Nephron (organoid): ENCODE data around the gene ARHGAP26.

Experiments
- H3K27ac Mint-ChIP-seq, 3 experiments: 2 replicates each; pipeline ENCODE4 v1.8.0; 2020; ENCODE audit warnings: mixed read lengths in 3 of 3, mild to moderate bottlenecking in 2 of 3, moderate library complexity in 1 of 3
- H3K27me3 Mint-ChIP-seq: 2 replicates; pipeline ENCODE4 v1.8.0; 2021; ENCODE audit warnings: low read depth, mild to moderate bottlenecking, moderate library complexity, mixed read lengths
- H3K36me3 Mint-ChIP-seq: 2 replicates; pipeline ENCODE4 v1.8.0; 2020; ENCODE audit warnings: low read depth, mixed read lengths
- H3K4me1 Mint-ChIP-seq: 2 replicates; pipeline ENCODE4 v1.8.0; 2020; ENCODE audit warnings: mixed read lengths
- H3K4me3 Mint-ChIP-seq, 3 experiments: 2 replicates each; pipeline ENCODE4 v1.8.0; 2020; ENCODE audit warnings: mild to moderate bottlenecking in 3 of 3, mixed read lengths in 3 of 3, moderate library complexity in 2 of 3
- H3K9me3 Mint-ChIP-seq: 2 replicates; pipeline ENCODE4 v1.8.0; 2020; ENCODE audit warnings: mixed read lengths
- TF ChIP-seq, protein P1 (sequence below), 3 experiments: fragments of 200-600 bp; sonication (generic); IDR thresholded peaks; one replicate each; pipeline ENCODE4 v1.5.0; 2021; ENCODE audit warnings: antibody characterized with exemption in 3 of 3; ENCODE audit not compliant: unreplicated experiment in 3 of 3

The ARHGAP26 gene

DNA sequence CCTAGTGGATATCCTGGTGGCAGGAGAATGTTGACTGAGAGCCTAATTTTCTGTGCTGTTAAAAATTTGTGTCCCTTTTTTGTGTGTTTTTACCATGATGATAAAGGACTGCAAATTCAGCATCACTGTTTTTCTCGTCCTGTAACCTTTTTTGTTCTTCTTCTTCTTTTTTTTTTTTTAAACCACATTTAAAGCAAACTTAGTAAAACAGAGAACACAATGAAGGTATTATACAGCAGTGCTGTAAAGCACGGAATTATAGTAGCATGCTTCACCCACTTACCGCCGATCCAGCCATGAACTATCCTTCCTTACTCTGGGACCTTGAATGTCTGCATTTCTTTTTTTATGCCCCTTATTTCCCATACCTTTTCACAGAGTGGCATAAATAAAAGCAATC is 280.0 kb downstream of the ARHGAP26 start:
- TF ChIP-seq, protein P1, sequence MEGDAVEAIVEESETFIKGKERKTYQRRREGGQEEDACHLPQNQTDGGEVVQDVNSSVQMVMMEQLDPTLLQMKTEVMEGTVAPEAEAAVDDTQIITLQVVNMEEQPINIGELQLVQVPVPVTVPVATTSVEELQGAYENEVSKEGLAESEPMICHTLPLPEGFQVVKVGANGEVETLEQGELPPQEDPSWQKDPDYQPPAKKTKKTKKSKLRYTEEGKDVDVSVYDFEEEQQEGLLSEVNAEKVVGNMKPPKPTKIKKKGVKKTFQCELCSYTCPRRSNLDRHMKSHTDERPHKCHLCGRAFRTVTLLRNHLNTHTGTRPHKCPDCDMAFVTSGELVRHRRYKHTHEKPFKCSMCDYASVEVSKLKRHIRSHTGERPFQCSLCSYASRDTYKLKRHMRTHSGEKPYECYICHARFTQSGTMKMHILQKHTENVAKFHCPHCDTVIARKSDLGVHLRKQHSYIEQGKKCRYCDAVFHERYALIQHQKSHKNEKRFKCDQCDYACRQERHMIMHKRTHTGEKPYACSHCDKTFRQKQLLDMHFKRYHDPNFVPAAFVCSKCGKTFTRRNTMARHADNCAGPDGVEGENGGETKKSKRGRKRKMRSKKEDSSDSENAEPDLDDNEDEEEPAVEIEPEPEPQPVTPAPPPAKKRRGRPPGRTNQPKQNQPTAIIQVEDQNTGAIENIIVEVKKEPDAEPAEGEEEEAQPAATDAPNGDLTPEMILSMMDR (IDR thresholded peaks at IDR 0.05; ENCODE audit: unreplicated experiment in 3 of 3) = no peak
- Mint-ChIP-seq H3K27ac (no peak overlapping the region), H3K4me1 (peaks cover 43% of the 10 kb centered on the region), H3K36me3 (peaks cover 3% of the 10 kb centered on the region), H3K9me3 (no peaks in the 10 kb centered on the region), H3K27me3 (no peaks in the 10 kb centered on the region), H3K4me3 (no peak overlapping the region)

DNA sequence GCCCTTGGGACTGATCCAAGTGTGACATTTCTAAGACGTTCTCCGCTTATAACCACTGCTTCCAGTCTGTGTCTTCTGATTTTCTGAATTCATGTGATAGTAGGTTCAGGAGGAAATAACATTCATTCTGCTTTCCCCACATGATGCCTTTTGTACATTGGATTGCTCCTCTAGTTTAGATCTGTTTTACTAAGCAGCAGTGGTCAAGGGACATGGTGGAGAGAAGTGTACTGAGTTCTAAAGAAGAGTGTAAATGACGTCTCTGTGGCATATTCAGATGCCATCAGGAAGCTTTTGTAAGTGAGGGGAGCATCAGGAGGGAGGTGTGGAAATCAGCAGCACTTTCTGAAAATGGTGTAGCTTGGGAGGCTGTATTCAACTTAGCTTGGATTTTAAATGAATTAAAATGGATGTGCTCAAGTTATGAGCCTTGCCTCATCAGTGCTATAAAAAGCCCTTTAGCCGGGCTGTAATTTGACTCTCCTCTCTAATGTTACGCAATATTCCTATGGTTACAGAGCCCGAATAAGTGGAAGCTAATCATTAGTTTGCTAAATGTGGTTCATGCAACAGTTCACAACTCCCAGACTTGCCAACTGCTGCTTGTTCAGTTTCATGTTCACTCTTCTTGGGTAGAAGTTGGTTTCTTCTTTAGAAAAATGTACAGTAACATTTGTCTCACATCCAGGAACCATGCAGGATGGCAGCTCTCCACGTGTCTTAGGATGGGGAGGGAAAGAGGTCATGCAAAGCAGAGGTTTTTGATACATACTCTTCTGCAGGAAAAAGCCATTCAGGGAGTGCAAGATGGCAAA is 281.3 kb downstream of the ARHGAP26 start:
- Mint-ChIP-seq H3K27me3 (no peaks in the 10 kb centered on the region), H3K9me3 (no peaks in the 10 kb centered on the region), H3K27ac (peak overlapping the region; percentile 63 to 86 (median 83)), H3K4me1 (peaks cover 51% of the 10 kb centered on the region), H3K4me3 (peak overlapping the region in 1 of 3 experiments; percentile 35), H3K36me3 (peaks cover 3% of the 10 kb centered on the region)
- TF ChIP-seq, protein P1 (IDR thresholded peaks at IDR 0.05; ENCODE audit: unreplicated experiment in 3 of 3) = no peak

DNA sequence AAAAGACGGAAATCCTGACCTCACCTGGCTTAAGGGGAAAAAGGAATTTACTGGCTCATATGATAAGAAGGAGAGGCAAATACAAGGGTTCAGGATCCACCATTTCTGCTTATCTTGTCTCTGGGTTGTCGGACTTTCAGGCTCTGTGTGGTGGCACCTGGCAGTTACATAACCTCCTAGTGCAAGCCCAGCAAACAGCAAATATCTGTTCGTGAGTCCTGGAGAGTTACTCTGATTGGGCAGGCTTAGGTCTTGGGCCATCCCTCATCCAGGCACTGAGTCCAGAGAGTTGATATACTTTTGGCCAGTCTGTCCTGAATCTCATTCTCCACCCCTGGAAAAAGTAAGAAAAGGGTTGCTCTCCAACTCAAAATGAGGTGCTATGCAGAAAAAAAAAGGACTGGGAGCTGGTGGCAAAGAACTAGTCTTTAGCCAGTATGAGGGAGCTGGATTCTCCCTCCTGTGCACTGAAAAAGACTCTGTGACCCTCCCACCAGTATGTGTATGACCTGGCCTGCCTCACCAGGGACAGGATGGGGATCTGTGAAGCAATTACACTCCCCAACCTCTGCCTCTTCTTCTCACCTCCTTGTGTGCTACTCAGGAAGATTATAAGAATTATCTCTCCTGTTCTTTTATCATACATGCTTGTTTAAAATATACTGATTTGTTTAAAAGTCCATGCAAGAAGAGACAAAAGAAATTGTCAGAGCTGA is 282.9 kb downstream of the ARHGAP26 start:
- Mint-ChIP-seq H3K27ac (peak overlapping the region in 2 of 3 experiments; percentile 13 to 62), H3K4me1 (peaks cover 64% of the 10 kb centered on the region), H3K36me3 (peaks cover 3% of the 10 kb centered on the region), H3K9me3 (no peaks in the 10 kb centered on the region), H3K4me3 (no peak overlapping the region), H3K27me3 (peaks cover 6% of the 10 kb centered on the region)
- TF ChIP-seq, protein P1 (IDR thresholded peaks at IDR 0.05; ENCODE audit: unreplicated experiment in 3 of 3) = no peak

DNA sequence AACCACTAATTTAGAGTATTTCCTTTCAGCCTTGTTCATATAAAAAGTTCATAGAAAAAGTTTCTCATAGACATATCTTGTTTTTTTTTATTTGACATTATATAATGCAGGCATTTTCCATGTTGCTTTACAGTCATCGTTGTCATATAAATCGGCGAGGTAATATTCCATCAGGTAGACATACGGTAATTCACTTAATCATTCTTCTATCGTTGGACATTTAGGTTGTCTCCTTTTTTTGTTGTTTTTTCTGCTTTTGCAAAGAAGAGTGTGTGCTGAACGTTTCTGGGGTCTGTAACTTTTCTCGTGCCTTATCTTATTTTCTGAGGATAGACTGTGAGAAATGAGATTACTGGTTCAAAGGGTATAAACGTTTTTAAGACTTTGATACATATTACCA is 283.6 kb downstream of the ARHGAP26 start:
- Mint-ChIP-seq H3K9me3 (no peaks in the 10 kb centered on the region), H3K27ac (peak overlapping the region in 1 of 3 experiments; percentile 13), H3K4me1 (peaks cover 64% of the 10 kb centered on the region), H3K4me3 (no peak overlapping the region), H3K27me3 (peaks cover 6% of the 10 kb centered on the region), H3K36me3 (peaks cover 3% of the 10 kb centered on the region)
- TF ChIP-seq, protein P1 (IDR thresholded peaks at IDR 0.05; ENCODE audit: unreplicated experiment in 3 of 3) = no peak

DNA sequence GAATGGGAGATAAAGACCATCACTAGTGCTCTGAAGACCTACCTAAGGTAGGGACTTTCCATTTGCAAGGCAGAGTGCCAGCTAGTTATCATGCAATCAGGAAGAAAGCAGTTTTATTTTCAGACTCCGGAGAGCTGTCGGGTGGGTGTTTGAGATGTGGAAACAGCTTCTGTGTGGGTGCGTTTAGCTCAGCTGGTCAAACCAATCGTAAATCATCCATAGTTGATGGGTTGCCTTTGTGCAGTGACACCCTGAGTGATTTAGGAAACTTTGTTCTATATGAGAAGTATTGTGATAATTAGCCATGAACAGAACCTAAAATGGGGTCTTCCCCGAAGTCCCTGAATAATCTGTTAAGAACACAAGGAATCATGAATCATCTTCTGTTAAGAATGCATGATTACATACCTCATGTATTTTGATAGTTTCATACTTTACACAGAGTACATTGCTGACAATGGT is 284.3 kb downstream of the ARHGAP26 start:
- H3K27ac Mint-ChIP-seq = peak overlapping the region; percentile 32 to 52 (median 46)
- TF ChIP-seq, protein P1 (IDR thresholded peaks at IDR 0.05; ENCODE audit: unreplicated experiment in 3 of 3) = no peak
- peaks cover 6% of the 10 kb centered on the region for H3K27me3 Mint-ChIP-seq
- H3K4me3 Mint-ChIP-seq = peak overlapping the region in 1 of 3 experiments; percentile 40
- H3K36me3 Mint-ChIP-seq = peaks cover 3% of the 10 kb centered on the region
- H3K9me3 Mint-ChIP-seq = no peaks in the 10 kb centered on the region
- peaks cover 65% of the 10 kb centered on the region for H3K4me1 Mint-ChIP-seq
